DMS53 (cell line): ENCODE results near the gene TRAF4.
"Not testable (repeated sequence)": the region's sequence is repeated elsewhere in the genome, so short reads cannot be mapped to it uniquely, and the experiment has no call there.

Source experiments
- DNase-seq: peaks from one replicate; lab custom pipeline; 2025; lab: John Stamatoyannopoulos, UW

Gene TRAF4

DNA sequence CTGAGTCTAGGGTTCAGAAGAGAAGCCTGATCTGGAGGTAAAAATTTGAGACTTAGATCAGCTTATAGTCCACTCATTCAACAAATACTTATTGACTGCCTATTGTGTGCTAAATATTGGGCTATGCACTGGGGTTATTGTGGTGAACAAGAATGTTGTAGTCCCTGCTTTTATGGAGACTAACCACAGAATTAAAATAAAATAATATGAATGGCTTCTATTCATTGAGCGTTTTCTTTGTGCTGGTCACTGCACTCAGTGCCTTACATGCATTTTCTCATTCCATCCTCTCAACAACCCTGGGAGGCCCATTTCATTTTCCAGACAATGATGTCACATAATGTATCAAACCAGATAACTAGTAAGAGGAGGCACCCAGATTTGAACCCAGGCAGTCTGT, 10.5 kb upstream of the TRAF4 start:
- no peak for DNase-seq

DNA sequence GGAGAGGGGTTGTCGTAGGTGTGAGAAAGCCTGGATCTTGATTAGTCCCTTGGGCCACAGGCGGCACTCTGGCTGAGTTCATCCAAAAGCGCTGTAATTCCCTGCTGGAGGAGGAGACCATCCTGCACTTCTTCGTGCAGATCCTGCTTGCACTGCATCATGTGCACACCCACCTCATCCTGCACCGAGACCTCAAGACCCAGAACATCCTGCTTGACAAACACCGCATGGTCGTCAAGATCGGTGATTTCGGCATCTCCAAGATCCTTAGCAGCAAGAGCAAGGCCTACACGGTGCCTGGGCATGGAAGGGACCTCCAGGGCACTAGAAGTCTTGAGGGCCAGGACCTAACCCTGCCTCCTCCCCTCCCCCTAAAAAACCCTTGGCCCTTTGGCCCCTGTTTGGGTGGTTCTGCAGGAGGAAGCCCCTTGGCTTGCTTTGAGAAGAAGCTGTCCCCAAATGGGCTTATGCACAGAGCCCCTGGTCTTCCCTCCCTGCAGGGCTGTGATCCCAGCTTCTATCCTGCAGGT, 9.0 kb upstream of the TRAF4 start:
- DNase-seq, result no peak

- no peak for DNase-seq
Observed at GRCh38 chr17:28735242-28735722, 8.5 kb upstream of the TRAF4 start.

GRCh38 chr17:28735913-28736769, 7.7 kb upstream of the TRAF4 start:
- DNase-seq, result not testable (repeated sequence)

- no peak for DNase-seq
Observed at GRCh38 chr17:28737316-28737715, 6.5 kb upstream of the TRAF4 start.

DNA sequence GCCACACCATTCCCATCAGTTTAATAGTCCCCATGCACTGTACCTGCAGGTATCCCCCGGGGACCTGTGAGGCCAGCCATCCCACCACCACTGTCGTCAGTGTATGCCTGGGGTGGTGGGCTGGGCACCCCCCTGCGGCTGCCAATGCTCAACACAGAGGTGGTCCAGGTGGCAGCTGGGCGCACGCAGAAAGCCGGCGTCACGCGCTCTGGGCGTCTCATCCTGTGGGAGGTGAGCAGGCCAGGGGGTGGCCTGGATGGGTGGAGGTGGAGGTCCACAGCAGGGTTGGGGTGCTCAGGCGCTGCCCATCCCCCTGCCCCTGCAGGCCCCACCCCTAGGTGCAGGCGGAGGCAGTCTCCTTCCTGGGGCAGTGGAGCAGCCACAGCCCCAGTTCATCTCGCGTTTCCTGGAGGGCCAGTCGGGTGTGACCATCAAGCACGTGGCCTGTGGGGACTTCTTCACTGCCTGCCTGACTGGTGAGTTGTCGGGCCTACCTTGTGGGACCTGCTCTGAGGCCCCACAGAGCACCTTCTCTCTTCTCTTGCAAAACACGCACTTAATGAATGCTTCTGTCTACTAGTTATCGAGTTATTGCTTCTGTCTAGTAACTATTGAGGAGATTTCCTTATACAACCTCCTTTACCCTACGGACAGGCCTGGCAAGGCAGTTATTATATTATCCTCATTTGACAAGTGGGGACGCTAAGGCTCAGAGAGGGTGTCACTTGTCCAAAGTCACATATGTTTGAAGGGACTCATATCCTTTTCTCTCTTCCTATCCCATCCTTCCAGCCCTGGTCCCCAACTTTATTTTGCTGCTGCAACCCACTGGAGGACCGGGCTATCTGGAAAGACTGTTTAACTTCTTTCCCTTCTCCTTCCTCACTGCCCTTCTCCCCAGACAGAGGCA, 5.8 kb upstream of the TRAF4 start:
- DNase-seq, result no peak

- DNase-seq, result no peak
Observed at GRCh38 chr17:28738680-28739384, 5.0 kb upstream of the TRAF4 start.

GRCh38 chr17:28740406-28741357, 3.1 kb upstream of the TRAF4 start:
- no peak for DNase-seq

DNA sequence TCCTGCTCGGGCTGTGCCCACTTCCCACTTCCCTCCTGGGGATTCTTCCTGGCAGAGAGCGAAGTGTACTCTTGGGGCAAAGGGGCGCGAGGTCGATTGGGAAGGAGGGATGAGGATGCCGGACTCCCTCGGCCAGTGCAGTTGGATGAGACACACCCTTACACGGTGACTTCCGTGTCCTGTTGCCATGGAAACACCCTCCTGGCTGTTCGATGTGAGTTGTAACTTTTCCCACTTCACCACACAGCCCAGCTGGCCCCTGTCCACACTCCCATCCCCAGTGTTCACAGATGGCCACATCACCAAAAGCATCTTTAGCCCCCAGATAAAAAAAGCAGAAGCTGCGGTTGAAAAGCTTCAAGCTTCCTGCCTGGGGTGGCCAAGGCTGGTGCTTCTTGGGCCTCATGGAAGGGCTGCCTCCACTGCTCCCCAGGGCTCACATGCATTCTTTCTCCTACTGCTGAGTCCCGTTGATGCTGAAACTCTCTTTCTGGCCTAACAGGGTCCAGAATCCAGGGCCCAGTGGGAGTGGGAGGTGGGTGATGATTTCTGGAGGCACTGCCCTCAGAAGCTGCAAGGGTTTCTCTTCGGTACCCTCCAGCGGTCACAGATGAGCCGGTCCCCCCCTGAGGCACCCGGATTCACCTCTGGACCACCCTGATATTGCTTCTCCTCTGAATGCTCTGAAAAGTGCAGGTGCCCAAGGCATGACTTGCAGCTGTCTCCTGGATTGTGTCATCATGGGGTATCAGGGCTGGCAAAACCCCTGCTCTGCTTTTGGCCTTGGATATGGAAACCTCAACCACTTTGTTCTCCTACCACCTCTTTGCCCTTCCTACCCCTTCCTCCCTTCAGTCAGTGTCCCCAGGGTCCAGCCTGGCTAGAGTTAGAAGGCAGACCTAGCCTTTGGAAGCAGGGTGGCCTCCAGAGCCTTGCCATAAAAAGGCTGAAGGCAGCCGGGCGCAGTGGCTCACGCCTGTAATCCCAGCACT, 2.2 kb upstream of the TRAF4 start:
- DNase-seq, result no peak

GRCh38 chr17:28744104-28744971, 527 bp downstream of the TRAF4 start:
- DNase-seq, result peak; percentile 65

DNA sequence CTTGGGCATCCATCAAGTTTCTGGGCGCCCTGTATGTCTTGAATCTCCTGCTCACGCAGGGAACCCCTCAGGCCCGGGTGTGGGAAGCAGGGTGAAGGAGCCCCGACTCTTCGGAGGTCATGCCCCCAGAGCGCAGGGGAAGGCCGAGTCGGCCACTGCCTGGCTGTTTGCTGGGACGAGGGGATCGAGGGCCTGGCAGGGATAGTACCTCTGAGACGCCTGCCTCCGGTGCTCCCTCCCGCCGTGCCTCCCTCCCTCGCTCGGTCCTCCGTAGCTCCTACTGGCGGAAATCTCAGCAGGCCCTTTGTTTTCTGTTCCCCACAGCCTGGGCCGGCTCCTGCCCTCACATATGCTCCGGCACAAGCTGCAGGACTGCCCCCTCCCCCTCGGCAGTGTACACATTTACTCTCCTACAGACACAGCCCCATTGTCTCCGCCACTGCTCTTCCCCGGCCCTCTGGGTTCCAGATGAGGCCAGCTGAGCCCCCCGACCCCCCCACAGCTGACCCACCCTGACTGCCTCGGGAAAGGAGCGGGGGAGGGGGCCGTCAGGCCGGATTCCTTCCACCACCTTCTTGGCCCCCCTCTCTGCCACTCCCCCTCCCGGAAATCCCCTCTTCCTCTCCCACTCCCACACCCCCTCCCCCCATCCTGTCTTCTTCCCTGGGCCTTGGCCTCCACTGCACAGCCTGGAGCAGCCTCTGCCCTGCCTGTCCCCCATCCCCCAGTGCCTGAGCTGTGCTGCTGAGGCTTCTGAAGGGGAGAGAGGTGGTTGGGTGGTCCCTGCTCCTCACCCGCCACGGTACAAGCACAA, 1.4 kb downstream of the TRAF4 start:
- DNase-seq, result peak; percentile 83

DNA sequence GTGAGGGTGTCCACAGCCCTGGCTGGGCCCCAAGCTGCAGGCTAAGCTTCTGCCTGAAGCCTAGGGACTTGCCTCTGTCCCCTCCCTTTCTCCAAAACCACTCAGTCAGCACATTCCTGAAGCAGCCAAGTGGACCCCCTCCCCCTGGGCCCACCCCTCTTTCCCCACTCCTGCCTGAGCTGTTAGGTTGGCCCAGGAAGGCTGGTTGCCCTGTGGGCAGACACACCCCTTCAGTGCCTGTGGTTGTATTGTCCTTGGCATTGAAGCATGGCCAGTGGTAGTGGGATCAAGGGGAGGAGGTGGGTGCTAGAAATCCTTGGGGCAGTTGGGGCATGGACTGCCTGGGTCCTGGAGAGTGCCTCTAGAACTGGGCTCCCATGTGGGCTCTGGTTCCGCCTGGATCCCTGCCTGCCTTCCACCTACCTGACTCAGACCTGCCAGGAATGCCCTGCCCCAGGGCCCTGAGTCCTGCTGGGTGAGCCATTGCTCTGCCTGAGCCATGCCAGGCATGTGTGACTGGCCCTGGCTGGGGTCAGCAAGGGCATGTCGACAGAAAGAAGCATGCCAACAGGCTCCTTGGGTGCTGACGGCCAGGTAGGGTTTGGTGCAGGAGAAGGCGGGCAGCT, 2.1 kb downstream of the TRAF4 start:
- peak; percentile 67 for DNase-seq

DNA sequence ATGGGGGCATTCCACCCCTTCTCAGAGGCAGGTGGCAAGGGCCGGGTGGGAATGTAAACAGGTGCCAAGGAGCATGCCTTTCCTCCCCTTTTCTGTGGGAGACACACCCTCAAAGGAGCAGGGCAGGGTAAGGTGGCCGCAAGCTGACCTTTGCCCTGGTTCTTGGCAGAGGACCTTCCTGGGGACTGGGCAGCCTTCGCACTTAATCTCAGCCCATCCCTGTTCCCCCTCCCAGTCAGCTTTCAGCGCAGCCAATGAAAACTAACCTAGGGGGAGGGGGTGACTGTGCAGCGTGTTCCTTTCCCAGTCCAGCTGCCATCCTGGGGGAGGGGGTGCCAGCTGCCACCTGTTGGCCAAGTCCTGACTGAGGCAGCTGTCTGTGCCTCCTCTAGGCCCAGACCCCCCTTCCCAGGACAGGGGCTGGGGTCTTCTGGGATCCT, 2.8 kb downstream of the TRAF4 start:
- DNase-seq, result peak; percentile 88

- DNase-seq, result peak; percentile 88
Observed at GRCh38 chr17:28747051-28747691, 3.4 kb downstream of the TRAF4 start.

DNA sequence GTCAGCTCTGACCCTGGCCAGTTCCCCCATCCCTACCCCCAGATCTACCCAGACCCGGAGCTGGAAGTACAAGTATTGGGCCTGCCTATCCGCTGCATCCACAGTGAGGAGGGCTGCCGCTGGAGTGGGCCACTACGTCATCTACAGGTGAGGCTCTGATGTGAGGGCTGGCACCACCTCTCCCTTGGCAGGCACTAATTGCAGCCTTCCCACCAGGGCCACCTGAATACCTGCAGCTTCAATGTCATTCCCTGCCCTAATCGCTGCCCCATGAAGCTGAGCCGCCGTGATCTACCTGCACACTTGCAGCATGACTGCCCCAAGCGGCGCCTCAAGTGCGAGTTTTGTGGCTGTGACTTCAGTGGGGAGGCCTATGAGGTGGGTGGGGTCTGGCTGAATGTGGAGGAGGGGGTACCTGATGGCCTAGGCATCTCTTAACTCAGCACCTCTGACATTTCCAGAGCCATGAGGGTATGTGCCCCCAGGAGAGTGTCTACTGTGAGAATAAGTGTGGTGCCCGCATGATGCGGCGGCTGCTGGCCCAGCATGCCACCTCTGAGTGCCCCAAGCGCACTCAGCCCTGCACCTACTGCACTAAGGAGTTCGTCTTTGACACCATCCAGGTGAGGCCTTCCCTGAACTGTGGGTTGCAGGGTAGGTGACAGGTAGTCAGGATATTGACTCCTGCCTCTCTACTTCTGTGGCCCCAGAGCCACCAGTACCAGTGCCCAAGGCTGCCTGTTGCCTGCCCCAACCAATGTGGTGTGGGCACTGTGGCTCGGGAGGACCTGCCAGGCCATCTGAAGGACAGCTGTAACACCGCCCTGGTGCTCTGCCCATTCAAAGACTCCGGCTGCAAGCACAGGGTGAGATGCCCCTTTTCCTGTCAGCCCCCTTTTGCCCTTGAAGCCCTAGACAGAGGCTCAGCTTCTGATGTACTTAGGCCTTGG, 4.3 kb downstream of the TRAF4 start:
- no peak for DNase-seq
